AG09309 (cell line): ENCODE results near the gene OVCH1.
"Not testable (repeated sequence)": the region's sequence is repeated elsewhere in the genome, so short reads cannot be mapped to it uniquely, and the experiment has no call there.

ENCODE experiments used
- DNase-seq: peaks from one replicate; pipeline ENCODE4 v3.0.0-alpha.2; 2010; ENCODE audit warnings: low read depth
- H3K4me3 ChIP-seq: 2 replicates; pipeline ENCODE4 v1.5.1; 2011; ENCODE audit warnings: mild to moderate bottlenecking, low read depth, low read length, moderate library complexity; ENCODE audit not compliant: control insufficient read depth
- TF ChIP-seq, protein P1 (sequence below): IDR thresholded peaks from 2 replicates; pipeline ENCODE4 v1.5.1; 2011; ENCODE audit warnings: mild to moderate bottlenecking, low read depth, low read length, inconsistent platforms; ENCODE audit not compliant: insufficient read depth, control insufficient read depth; ENCODE audit errors: missing control alignments

The OVCH1 gene

GRCh38 chr12:29437575-29437974, 59.9 kb downstream of the OVCH1 start:
- DNase-seq: no peak
- TF ChIP-seq, protein P1, sequence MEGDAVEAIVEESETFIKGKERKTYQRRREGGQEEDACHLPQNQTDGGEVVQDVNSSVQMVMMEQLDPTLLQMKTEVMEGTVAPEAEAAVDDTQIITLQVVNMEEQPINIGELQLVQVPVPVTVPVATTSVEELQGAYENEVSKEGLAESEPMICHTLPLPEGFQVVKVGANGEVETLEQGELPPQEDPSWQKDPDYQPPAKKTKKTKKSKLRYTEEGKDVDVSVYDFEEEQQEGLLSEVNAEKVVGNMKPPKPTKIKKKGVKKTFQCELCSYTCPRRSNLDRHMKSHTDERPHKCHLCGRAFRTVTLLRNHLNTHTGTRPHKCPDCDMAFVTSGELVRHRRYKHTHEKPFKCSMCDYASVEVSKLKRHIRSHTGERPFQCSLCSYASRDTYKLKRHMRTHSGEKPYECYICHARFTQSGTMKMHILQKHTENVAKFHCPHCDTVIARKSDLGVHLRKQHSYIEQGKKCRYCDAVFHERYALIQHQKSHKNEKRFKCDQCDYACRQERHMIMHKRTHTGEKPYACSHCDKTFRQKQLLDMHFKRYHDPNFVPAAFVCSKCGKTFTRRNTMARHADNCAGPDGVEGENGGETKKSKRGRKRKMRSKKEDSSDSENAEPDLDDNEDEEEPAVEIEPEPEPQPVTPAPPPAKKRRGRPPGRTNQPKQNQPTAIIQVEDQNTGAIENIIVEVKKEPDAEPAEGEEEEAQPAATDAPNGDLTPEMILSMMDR: no peak
- H3K4me3 ChIP-seq: no peak overlapping the region

DNA sequence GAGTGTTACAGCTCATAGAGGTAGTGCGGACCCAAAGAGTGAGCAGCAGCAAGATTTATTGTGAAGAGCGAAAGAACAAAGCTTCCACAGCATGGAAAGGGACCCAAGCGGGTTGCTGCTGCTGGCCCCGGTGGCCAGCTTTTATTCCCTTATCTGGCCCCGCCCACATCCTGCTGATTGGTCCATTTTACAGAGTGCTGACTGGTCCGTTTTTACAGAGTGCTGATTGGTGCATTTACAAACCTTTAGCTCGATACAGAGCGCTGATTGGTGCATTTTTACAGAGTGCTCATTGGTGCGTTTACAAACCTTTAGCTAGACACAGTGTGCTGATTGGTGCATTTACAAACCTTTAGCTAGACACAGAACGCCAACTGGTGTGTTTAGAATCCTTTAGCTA, 60.7 kb downstream of the OVCH1 start:
- not testable (repeated sequence) for DNase-seq, H3K4me3 ChIP-seq

DNA sequence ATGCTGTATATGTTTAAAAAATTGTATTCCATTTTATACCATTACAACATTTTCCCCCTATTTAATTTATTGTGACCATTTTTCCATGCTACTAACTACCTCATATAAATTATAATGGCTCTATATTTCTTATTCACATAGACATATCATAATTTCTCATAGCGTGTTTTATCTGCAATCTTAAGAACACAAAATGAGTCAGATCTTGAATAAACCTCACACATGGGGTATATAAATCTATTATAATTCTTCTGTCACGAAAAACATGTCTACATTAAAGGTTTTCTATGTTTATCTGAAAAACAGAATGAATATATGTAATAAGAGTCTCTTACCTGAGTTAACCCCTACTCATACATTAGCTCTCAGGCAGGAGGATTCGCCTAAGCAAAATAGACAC, 66.0 kb downstream of the OVCH1 start:
- TF ChIP-seq, protein P1: no peak
- DNase-seq: no peak
- H3K4me3 ChIP-seq: no peak overlapping the region

DNA sequence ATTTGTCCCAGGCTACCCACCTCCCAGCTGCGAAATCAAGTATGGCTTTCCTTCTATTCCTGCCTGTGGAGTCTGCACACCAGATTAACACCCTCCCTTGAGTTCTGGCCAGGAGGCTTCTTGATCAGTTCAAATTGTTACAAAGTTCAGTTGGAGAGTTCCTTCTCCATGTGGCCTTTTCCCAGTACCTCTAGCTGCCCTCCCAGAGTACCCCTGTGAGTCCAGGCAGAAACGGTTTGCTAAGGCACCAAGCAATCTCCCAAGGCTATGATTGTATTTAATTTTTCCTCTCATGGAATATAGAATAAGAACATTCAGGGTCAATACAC, 66.8 kb downstream of the OVCH1 start:
- H3K4me3 ChIP-seq: no peak overlapping the region
- TF ChIP-seq, protein P1: no peak
- DNase-seq: no peak

DNA sequence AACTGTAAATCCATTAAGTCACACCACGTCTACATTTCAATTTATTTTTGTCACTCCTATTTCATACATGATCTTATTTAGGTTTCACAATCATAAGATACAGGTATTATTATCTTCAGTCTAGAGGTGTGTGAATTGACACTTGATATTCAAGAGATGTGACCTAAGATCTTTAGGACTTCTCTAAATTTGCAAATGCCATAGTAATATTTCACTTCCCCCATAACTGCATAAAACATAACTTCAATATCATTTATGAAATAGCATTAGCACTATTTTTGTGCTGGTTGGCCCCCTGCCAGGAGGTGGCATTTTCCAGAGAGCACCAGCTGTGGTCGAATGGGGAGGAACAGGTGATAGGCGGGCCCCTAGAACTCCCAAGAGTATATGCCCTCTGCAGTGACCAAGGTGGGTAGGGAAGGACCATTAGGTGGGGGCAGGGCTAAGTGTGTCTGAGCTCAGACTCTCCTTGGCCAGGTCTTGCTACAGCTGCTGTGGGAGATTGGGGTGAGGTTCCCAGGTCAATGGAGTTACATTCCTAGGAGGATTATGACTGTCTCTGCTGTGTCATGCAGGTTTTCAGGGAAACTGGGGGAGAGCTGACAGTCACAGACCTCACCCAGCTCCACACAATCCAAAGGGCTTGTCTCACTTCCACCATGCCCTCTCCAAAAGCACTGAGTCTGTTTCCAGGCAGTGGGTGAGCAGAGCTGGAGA, 67.3 kb downstream of the OVCH1 start:
- no peak for DNase-seq
- H3K4me3 ChIP-seq: no peak overlapping the region
- TF ChIP-seq, protein P1: no peak

- TF ChIP-seq, protein P1: no peak
- DNase-seq: peak; percentile 52
- no peak overlapping the region for H3K4me3 ChIP-seq
Measured at GRCh38 chr12:29428633-29429032, 68.9 kb downstream of the OVCH1 start.

GRCh38 chr12:29427964-29428363, 69.5 kb downstream of the OVCH1 start:
- TF ChIP-seq, protein P1: peak; percentile 12
- no peak overlapping the region for H3K4me3 ChIP-seq

More at GRCh38 chr12:29427964-29428363, 69.5 kb downstream of the OVCH1 start:
- DNase-seq: no peak
